HEK293 (cell line): ENCODE data around the gene DDX53.

Experiments
- CTCF ChIA-PET: fragments of 350-600 bp; formaldehyde crosslinking; extraction: SDS; loops from one replicate; lab custom pipeline; 2021; ENCODE audit warnings: antibody characterized with exemption; lab: Yijun Ruan, JAX
- POLR2A ChIA-PET: fragments of 300-600 bp; formaldehyde crosslinking; extraction: SDS; loops from one replicate; lab custom pipeline; 2020; ENCODE audit warnings: antibody characterized with exemption, inconsistent platforms; lab: Yijun Ruan, JAX
- H3K27ac ChIP-seq: fragments of 200-500 bp; sonication (Bioruptor generic); 2 replicates; pipeline ENCODE4 v1.5.1; 2014; ENCODE audit warnings: low read depth, low read length, control low read depth, inconsistent platforms; ENCODE audit errors: extremely low read depth
- H3K36me3 ChIP-seq, 2 experiments: fragments of 200-500 bp in 1 of 2; sonication (Bioruptor generic) in 1 of 2; 1 replicate in 1 of 2; 2 replicates in 1 of 2; pipeline ENCODE4 v1.5.1; 2014 to 2017; ENCODE audit warnings: inconsistent platforms in 2 of 2, low read length in 2 of 2; ENCODE audit not compliant: control insufficient read depth in 2 of 2, insufficient read depth in 1 of 2
- H3K4me1 ChIP-seq: fragments of 200-500 bp; sonication (Bioruptor generic); 2 replicates; pipeline ENCODE4 v1.5.1; 2014; ENCODE audit warnings: mild to moderate bottlenecking, low read length, inconsistent platforms; ENCODE audit not compliant: control insufficient read depth, insufficient read depth
- H3K4me3 ChIP-seq: 2 replicates; pipeline ENCODE4 v1.5.1; 2011; ENCODE audit warnings: low read depth, mild to moderate bottlenecking, control low read depth, low read length, moderate library complexity
- H3K9me3 ChIP-seq: fragments of 200-500 bp; sonication (Bioruptor generic); 2 replicates; pipeline ENCODE4 v1.5.1; 2014; ENCODE audit warnings: low read depth, low read length, inconsistent platforms; ENCODE audit not compliant: control insufficient read depth, insufficient read depth
- GFI1B ChIP-seq: fragments of 450-650 bp; formaldehyde crosslinking; IDR thresholded peaks from 2 replicates; pipeline ENCODE4 v1.5.1; 2016; ENCODE audit warnings: missing biosample characterization, missing genetic modification characterization
- KLF17 ChIP-seq: fragments of 450-650 bp; formaldehyde crosslinking; IDR thresholded peaks from 2 replicates; pipeline ENCODE4 v1.5.1; 2016; ENCODE audit warnings: missing biosample characterization, missing genetic modification characterization
- PATZ1 ChIP-seq: fragments of 450-650 bp; formaldehyde crosslinking; IDR thresholded peaks from 2 replicates; pipeline ENCODE4 v1.5.1; 2016; ENCODE audit warnings: missing biosample characterization, missing genetic modification characterization
- ZBTB17 ChIP-seq: fragments of 450-650 bp; formaldehyde crosslinking; IDR thresholded peaks from 2 replicates; pipeline ENCODE4 v1.5.1; 2016; ENCODE audit warnings: missing biosample characterization, missing genetic modification characterization
- ZBTB49 ChIP-seq: fragments of 450-650 bp; formaldehyde crosslinking; IDR thresholded peaks from 2 replicates; pipeline ENCODE4 v1.5.1; 2016; ENCODE audit warnings: missing biosample characterization, missing genetic modification characterization, low read depth
- ZNF175 ChIP-seq: fragments of 450-650 bp; formaldehyde crosslinking; IDR thresholded peaks from 2 replicates; pipeline ENCODE4 v1.5.1; 2016; ENCODE audit warnings: missing biosample characterization, missing genetic modification characterization
- ZNF2 ChIP-seq: fragments of 450-650 bp; formaldehyde crosslinking; IDR thresholded peaks from 2 replicates; pipeline ENCODE4 v1.5.1; 2016; ENCODE audit warnings: missing biosample characterization, missing genetic modification characterization
- ZNF214 ChIP-seq: fragments of 450-650 bp; formaldehyde crosslinking; IDR thresholded peaks from 2 replicates; pipeline ENCODE4 v1.5.1; 2017; ENCODE audit warnings: missing biosample characterization, mild to moderate bottlenecking, missing genetic modification characterization, borderline replicate concordance
- ZNF221 ChIP-seq: fragments of 450-650 bp; formaldehyde crosslinking; IDR thresholded peaks from 2 replicates; pipeline ENCODE4 v1.5.1; 2017; ENCODE audit warnings: missing biosample characterization, missing genetic modification characterization, borderline replicate concordance
- ZNF266 ChIP-seq: fragments of 450-650 bp; formaldehyde crosslinking; IDR thresholded peaks from 2 replicates; pipeline ENCODE4 v1.5.1; 2016; ENCODE audit warnings: missing biosample characterization, missing genetic modification characterization, low read depth
- ZNF280D ChIP-seq: fragments of 450-650 bp; formaldehyde crosslinking; IDR thresholded peaks from 2 replicates; pipeline ENCODE4 v1.5.1; 2016; ENCODE audit warnings: missing biosample characterization, missing genetic modification characterization
- ZNF292 ChIP-seq: fragments of 450-650 bp; formaldehyde crosslinking; IDR thresholded peaks from 2 replicates; pipeline ENCODE4 v1.5.1; 2016; ENCODE audit warnings: low read depth, missing biosample characterization, missing genetic modification characterization, borderline replicate concordance
- ZNF398 ChIP-seq: fragments of 450-650 bp; formaldehyde crosslinking; IDR thresholded peaks from 2 replicates; pipeline ENCODE4 v1.5.1; 2017; ENCODE audit warnings: missing biosample characterization, missing genetic modification characterization
- ZNF416 ChIP-seq: fragments of 450-650 bp; formaldehyde crosslinking; IDR thresholded peaks from 2 replicates; pipeline ENCODE4 v1.5.1; 2016; ENCODE audit warnings: missing biosample characterization, missing genetic modification characterization
- ZNF449 ChIP-seq: fragments of 450-650 bp; formaldehyde crosslinking; IDR thresholded peaks from 2 replicates; pipeline ENCODE4 v1.5.1; 2017; ENCODE audit warnings: missing biosample characterization, mild to moderate bottlenecking, missing genetic modification characterization, moderate library complexity
- ZNF521 ChIP-seq: fragments of 450-650 bp; formaldehyde crosslinking; IDR thresholded peaks from 2 replicates; pipeline ENCODE4 v1.5.1; 2017; ENCODE audit warnings: missing biosample characterization, mild to moderate bottlenecking, missing genetic modification characterization
- ZNF549 ChIP-seq: fragments of 450-650 bp; IDR thresholded peaks from 2 replicates; pipeline ENCODE4 v1.5.1; 2018; ENCODE audit warnings: missing biosample characterization, missing genetic modification characterization, mild to moderate bottlenecking, inconsistent platforms, moderate library complexity
- ZNF701 ChIP-seq: fragments of 450-650 bp; formaldehyde crosslinking; IDR thresholded peaks from 2 replicates; pipeline ENCODE4 v1.5.1; 2016; ENCODE audit warnings: missing biosample characterization, missing genetic modification characterization
- ZSCAN18 ChIP-seq: fragments of 450-650 bp; formaldehyde crosslinking; IDR thresholded peaks from 2 replicates; pipeline ENCODE4 v1.5.1; 2016; ENCODE audit warnings: missing biosample characterization, missing genetic modification characterization

Gene DDX53

GRCh38 chrX:22999696-23000223 is at the start of gene DDX53:
DDX53 (plus strand) TSS chrX:22999960; CDS start chrX:23000058, 98 bp downstream.
- TF ChIP-seq ZNF292 (tag by site-specific recombination) (no peak), ZNF549 (tag by site-specific recombination) (no peak), ZNF521 (tag by site-specific recombination) (no peak), PATZ1 (tag by site-specific recombination) (no peak), ZNF175 (no peak), ZNF449 (no peak), ZBTB49 (tag by site-specific recombination) (no peak), KLF17 (no peak), ZNF398 (tag by site-specific recombination) (no peak), ZBTB17 (tag by site-specific recombination) (no peak), ZSCAN18 (tag by site-specific recombination) (no peak), ZNF701 (tag by site-specific recombination) (no peak), ZNF214 (no peak), ZNF266 (tag by site-specific recombination) (no peak), ZNF2 (tag by site-specific recombination) (no peak), ZNF416 (tag by site-specific recombination) (no peak), GFI1B (tag by site-specific recombination) (no peak), ZNF221 (no peak), ZNF280D (tag by site-specific recombination) (no peak)
- TF ChIP-seq, all 188 proteins: peak for 0
- Histone ChIP-seq H3K4me3 (no peak within 1 kb of the TSS), H3K9me3 (no peaks in the 10 kb centered on the region), H3K4me1 (no peaks in the 10 kb centered on the region), H3K27ac (no peak within 1 kb of the TSS), H3K36me3 (no peaks in the 10 kb centered on the region)
- ChIA-PET CTCF (interaction anchor here (0.6 kb wide), 1 partner anchor 250 kb away, joined by 4 read pairs; no protein-coding TSS in a partner anchor), POLR2A (no interaction called here)
